Glutamatergic neuron (in vitro differentiated cells): ENCODE measurements around the gene MYH6. TPM values are rescaled to one million over a fixed set of nuclear protein-coding genes. Genes with fewer than 3 reads are reported as not detected.

Source experiments
- DNase-seq: peaks from one replicate; pipeline ENCODE4 v3.0.0; 2022
- H3K27ac Mint-ChIP-seq: one replicate; pipeline ENCODE4 v1.8.0; 2020; ENCODE audit warnings: mild to moderate bottlenecking, mixed read lengths, inconsistent platforms; ENCODE audit not compliant: unreplicated experiment
- H3K27me3 Mint-ChIP-seq: one replicate; pipeline ENCODE4 v1.8.0; 2020; ENCODE audit warnings: mild to moderate bottlenecking, moderate library complexity, mixed read lengths, inconsistent platforms; ENCODE audit not compliant: unreplicated experiment
- H3K36me3 Mint-ChIP-seq: one replicate; pipeline ENCODE4 v1.8.0; 2020; ENCODE audit warnings: mild to moderate bottlenecking, mixed read lengths, inconsistent platforms; ENCODE audit not compliant: unreplicated experiment
- H3K4me1 Mint-ChIP-seq: one replicate; pipeline ENCODE4 v1.8.0; 2020; ENCODE audit warnings: mild to moderate bottlenecking, low read depth, mixed read lengths, inconsistent platforms; ENCODE audit not compliant: unreplicated experiment
- H3K4me3 Mint-ChIP-seq: one replicate; pipeline ENCODE4 v1.8.0; 2020; ENCODE audit warnings: mild to moderate bottlenecking, mixed read lengths, inconsistent platforms; ENCODE audit not compliant: unreplicated experiment
- H3K9me3 Mint-ChIP-seq: one replicate; pipeline ENCODE4 v1.8.0; 2020; ENCODE audit warnings: mild to moderate bottlenecking, moderate library complexity, mixed read lengths, inconsistent platforms; ENCODE audit not compliant: unreplicated experiment
- CTCF ChIP-seq: fragments of 200-600 bp; sonication (generic); IDR thresholded peaks from one replicate; pipeline ENCODE4 v1.5.0; 2021; ENCODE audit not compliant: partially characterized antibody, unreplicated experiment
- total RNA-seq: library from RNA; stranded (reverse); fragmentation: NEBNext Ultra II Directional; extraction: Animal tissue kit (Norgen Biotek cat#: 25700); gene quantifications from one replicate; pipeline ENCODE4 v1.2.1, GENCODE V29; 2021; ENCODE audit not compliant: unreplicated experiment

The MYH6 gene
- total RNA-seq, 1 donor from 2014 or later = not detected

DNA sequence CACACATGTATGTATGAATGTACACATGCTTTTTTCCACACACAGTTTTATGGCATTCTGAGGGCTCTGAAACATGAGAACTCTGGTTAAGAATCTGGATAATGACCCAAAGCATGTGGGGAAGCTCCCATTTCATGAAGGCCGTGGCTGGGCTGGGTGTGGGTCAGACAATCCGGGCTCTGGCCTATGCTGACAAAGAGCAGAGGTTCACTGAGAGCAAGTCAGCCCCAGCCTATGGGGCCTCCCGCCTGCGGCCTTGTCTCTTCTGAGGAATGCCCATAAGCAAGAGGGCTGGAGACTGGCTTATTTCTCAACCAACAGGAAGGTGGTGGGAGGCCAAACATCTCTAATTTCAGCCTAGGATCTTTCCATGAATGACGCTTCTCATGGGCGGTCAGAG, 8.5 kb downstream of the MYH6 start:
- H3K4me1 Mint-ChIP-seq = no peaks in the 10 kb centered on the region
- no peak overlapping the region for H3K4me3 Mint-ChIP-seq
- peaks cover 7% of the 10 kb centered on the region for H3K9me3 Mint-ChIP-seq
- TF ChIP-seq CTCF = no peak
- peaks cover 9% of the 10 kb centered on the region for H3K27me3 Mint-ChIP-seq
- DNase-seq = no peak
- no peak overlapping the region for H3K27ac Mint-ChIP-seq
- H3K36me3 Mint-ChIP-seq = no peaks in the 10 kb centered on the region

DNA sequence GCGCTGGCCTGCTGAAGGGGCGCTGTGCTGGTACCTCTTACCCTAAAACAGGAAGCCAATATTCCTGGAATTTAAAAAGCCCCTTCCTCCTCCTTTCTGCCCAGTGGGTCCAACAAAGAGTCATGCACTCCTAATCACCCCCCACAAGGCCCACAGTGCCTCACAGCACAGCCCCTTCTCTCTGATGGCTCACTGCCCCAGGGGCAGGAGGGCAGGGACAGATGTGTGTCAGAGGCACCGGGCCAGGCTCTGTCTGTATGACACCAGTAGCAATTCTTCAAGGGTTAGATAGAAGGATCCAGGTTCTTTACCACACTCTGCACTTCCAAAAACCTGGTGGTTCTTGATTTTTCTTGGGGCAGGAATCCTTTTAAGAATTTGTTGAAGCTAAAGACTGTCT, 8.9 kb downstream of the MYH6 start:
- H3K27ac Mint-ChIP-seq = no peak overlapping the region
- peaks cover 8% of the 10 kb centered on the region for H3K9me3 Mint-ChIP-seq
- DNase-seq = no peak
- no peak overlapping the region for H3K4me3 Mint-ChIP-seq
- no peaks in the 10 kb centered on the region for H3K4me1 Mint-ChIP-seq
- H3K27me3 Mint-ChIP-seq = peaks cover 9% of the 10 kb centered on the region
- no peaks in the 10 kb centered on the region for H3K36me3 Mint-ChIP-seq
- no peak for TF ChIP-seq CTCF

GRCh38 chr14:23398348-23398747, 9.7 kb downstream of the MYH6 start:
- Mint-ChIP-seq H3K27ac (no peak overlapping the region), H3K4me3 (no peak overlapping the region), H3K9me3 (peaks cover 4% of the 10 kb centered on the region), H3K4me1 (no peaks in the 10 kb centered on the region), H3K36me3 (no peaks in the 10 kb centered on the region), H3K27me3 (peaks cover 9% of the 10 kb centered on the region)
- DNase-seq = no peak
- no peak for TF ChIP-seq CTCF

DNA sequence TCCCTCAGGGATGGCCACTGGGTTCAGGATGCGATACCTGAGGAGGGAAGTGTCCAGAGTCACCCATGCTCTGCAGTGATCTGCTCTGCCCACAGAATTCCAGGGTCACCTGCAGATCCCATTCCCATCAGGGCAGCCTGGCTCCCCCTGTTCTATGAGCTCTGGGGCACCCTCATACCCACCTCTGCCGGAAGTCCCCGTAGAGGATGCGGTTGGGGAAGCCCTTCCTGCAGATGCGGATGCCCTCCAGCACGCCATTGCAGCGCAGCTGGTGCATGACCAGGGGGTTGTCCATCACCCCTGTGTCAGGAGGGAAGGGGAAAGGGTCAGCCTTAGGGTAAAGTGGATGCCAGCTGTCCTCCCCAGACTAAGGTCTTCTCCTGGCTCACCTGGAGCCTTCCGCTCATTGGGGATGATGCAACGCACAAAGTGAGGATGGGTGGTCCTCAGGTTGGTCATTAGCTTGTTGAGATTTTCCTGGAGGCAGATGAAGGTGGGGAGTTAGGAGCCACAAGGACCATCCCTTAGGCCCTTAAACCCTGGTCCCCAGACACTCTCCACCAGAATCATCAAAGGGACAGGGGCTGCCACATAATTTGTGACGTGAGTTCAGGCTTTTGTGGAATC, 11.2 kb downstream of the MYH6 start:
- Mint-ChIP-seq H3K9me3 (peaks cover 4% of the 10 kb centered on the region), H3K27me3 (peaks cover 7% of the 10 kb centered on the region), H3K4me1 (no peaks in the 10 kb centered on the region), H3K4me3 (no peak overlapping the region), H3K36me3 (no peaks in the 10 kb centered on the region), H3K27ac (no peak overlapping the region)
- no peak for TF ChIP-seq CTCF
- no peak for DNase-seq

GRCh38 chr14:23396126-23396525, 11.9 kb downstream of the MYH6 start:
- Mint-ChIP-seq H3K36me3 (no peaks in the 10 kb centered on the region), H3K4me3 (no peak overlapping the region), H3K4me1 (no peaks in the 10 kb centered on the region), H3K9me3 (peaks cover 2% of the 10 kb centered on the region), H3K27ac (no peak overlapping the region), H3K27me3 (peaks cover 4% of the 10 kb centered on the region)
- TF ChIP-seq CTCF = no peak
- no peak for DNase-seq
